AG09309 (cell line): ENCODE results near the gene MEX3A.
"Not testable (repeated sequence)": the region's sequence is repeated elsewhere in the genome, so short reads cannot be mapped to it uniquely, and the experiment has no call there.

Experiments used
- DNase-seq: peaks from one replicate; pipeline ENCODE4 v3.0.0-alpha.2; 2010; ENCODE audit warnings: low read depth
- H3K4me3 ChIP-seq: 2 replicates; pipeline ENCODE4 v1.5.1; 2011; ENCODE audit warnings: mild to moderate bottlenecking, low read depth, low read length, moderate library complexity; ENCODE audit not compliant: control insufficient read depth
- CTCF ChIP-seq: IDR thresholded peaks from 2 replicates; pipeline ENCODE4 v1.5.1; 2011; ENCODE audit warnings: mild to moderate bottlenecking, low read depth, low read length, inconsistent platforms; ENCODE audit not compliant: insufficient read depth, control insufficient read depth; ENCODE audit errors: missing control alignments

MEX3A gene

GRCh38 chr1:156122086-156122485, 39.8 kb upstream of the MEX3A start:
- H3K4me3 ChIP-seq, result peak overlapping the region; percentile 21
- no peak for DNase-seq
- TF ChIP-seq CTCF, result no peak

- TF ChIP-seq CTCF, result no peak
- H3K4me3 ChIP-seq, result peak overlapping the region; percentile 31
- no peak for DNase-seq
These were observed 39.2 kb upstream of the MEX3A start for GRCh38 chr1:156121457-156121856.

GRCh38 chr1:156121005-156121404, 38.7 kb upstream of the MEX3A start:
- not testable (repeated sequence) for DNase-seq
- peak overlapping the region; percentile 31 for H3K4me3 ChIP-seq

- DNase-seq, result no peak
- TF ChIP-seq CTCF, result no peak
- H3K4me3 ChIP-seq, result no peak overlapping the region; the same call in 1 of the 2 replicates
These were observed 38.1 kb upstream of the MEX3A start for GRCh38 chr1:156120318-156120717.

- TF ChIP-seq CTCF, result no peak
- no peak for DNase-seq
These were observed 37.4 kb upstream of the MEX3A start for GRCh38 chr1:156119503-156120209.

GRCh38 chr1:156118177-156118868, 36.1 kb upstream of the MEX3A start:
- TF ChIP-seq CTCF, result no peak
- peak overlapping the region; percentile 93 for H3K4me3 ChIP-seq
- no peak for DNase-seq

More at GRCh38 chr1:156119503-156120209, 37.4 kb upstream of the MEX3A start:
- peak overlapping the region; percentile 42 for H3K4me3 ChIP-seq
